ENCODE data around the gene LRRC43.

DNA sequence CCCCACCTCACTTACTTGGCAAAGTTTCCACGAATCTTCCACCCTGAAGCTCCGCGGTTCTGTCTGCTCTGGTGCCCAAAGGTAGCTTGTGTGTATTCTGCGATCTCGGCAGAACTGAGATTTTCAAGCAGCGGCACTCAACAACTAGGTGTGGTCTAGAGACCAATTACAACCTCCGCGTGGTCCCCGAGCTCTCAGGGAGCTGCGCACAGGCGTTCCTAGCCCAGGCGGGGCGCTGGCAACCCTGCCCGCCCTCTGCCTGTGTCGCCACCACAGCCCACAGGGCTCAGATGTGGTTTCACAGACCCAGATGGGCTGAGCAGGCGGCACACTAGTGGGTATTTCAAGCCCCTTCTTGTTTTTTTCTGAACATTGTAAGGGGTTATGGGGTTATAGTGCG lies 44.4 kb downstream of the LRRC43 start:
- TF ChIP-seq BACH1 (IDR thresholded peaks at IDR 0.05; ENCODE audit: borderline replicate concordance) = no peak
- TF ChIP-seq POLR2AphosphoS5 (IDR thresholded peaks at IDR 0.05; ENCODE audit: low read length) = no peak
- TF ChIP-seq, protein P1, sequence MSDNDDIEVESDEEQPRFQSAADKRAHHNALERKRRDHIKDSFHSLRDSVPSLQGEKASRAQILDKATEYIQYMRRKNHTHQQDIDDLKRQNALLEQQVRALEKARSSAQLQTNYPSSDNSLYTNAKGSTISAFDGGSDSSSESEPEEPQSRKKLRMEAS (IDR thresholded peaks at IDR 0.05; ENCODE audit: low read depth, low read length) = no peak

Measured in GM12878 (cell line).